Parathyroid adenoma (tissue), 2 donors: ENCODE results near the gene KCNG2.

Experiments
- H2AFZ ChIP-seq: fragments of 300-600 bp; sonication (generic); one replicate; pipeline ENCODE4 v1.7.0; 2017; ENCODE audit warnings: antibody characterized with exemption, mild to moderate bottlenecking
- H3K27ac ChIP-seq: fragments of 300-600 bp; sonication (generic); one replicate; pipeline ENCODE4 v1.7.0; 2017
- H3K27me3 ChIP-seq: fragments of 300-600 bp; sonication (generic); one replicate; pipeline ENCODE4 v1.7.0; 2017; ENCODE audit warnings: low read length; ENCODE audit not compliant: control insufficient read depth, insufficient read depth
- H3K36me3 ChIP-seq: fragments of 300-600 bp; sonication (generic); one replicate; pipeline ENCODE4 v1.7.0; 2017; ENCODE audit warnings: low read length; ENCODE audit not compliant: control insufficient read depth, insufficient read depth
- H3K4me1 ChIP-seq: fragments of 300-600 bp; sonication (generic); one replicate; pipeline ENCODE4 v1.7.0; 2017; ENCODE audit warnings: control low read depth
- H3K4me2 ChIP-seq: fragments of 300-600 bp; sonication (generic); one replicate; pipeline ENCODE4 v1.7.0; 2017; ENCODE audit warnings: low read length
- H3K4me3 ChIP-seq: fragments of 300-600 bp; sonication (generic); one replicate; pipeline ENCODE4 v1.7.0; 2017; ENCODE audit warnings: low read depth, low read length
- H3K79me2 ChIP-seq: fragments of 300-600 bp; sonication (generic); one replicate; pipeline ENCODE4 v1.7.0; 2017; ENCODE audit warnings: control low read depth
- H3K9ac ChIP-seq: fragments of 300-600 bp; sonication (generic); one replicate; pipeline ENCODE4 v1.7.0; 2017; ENCODE audit warnings: mild to moderate bottlenecking
- H3K9me3 ChIP-seq: fragments of 300-600 bp; sonication (generic); one replicate; pipeline ENCODE4 v1.7.0; 2017; ENCODE audit warnings: low read length; ENCODE audit not compliant: control insufficient read depth
- CTCF ChIP-seq: fragments of 300-600 bp; sonication (generic); IDR thresholded peaks from one replicate; pipeline ENCODE4 v1.7.0; 2017; ENCODE audit warnings: antibody characterized with exemption, mild to moderate bottlenecking
- donor health status: primary hyperparathyroidism.

Gene KCNG2

GRCh38 chr18:79926715-79927606, 129.2 kb downstream of the KCNG2 start:
- Histone ChIP-seq H3K9ac (no peak overlapping the region), H3K79me2 (peaks cover 16% of the 10 kb centered on the region), H3K4me3 (no peak overlapping the region), H3K4me1 (peaks cover 9% of the 10 kb centered on the region), H3K27ac (no peak overlapping the region), H3K36me3 (no peaks in the 10 kb centered on the region), H3K4me2 (no peak overlapping the region), H3K9me3 (no peaks in the 10 kb centered on the region), H3K27me3 (no peaks in the 10 kb centered on the region), H2AFZ (no peak overlapping the region)
- TF ChIP-seq CTCF, result no peak

- peaks cover under 1% of the 10 kb centered on the region for H3K9me3 ChIP-seq
- no peak overlapping the region for H3K27ac ChIP-seq
- no peaks in the 10 kb centered on the region for H3K27me3 ChIP-seq
- H2AFZ ChIP-seq, result no peak overlapping the region
- H3K4me2 ChIP-seq, result no peak overlapping the region
- no peak overlapping the region for H3K4me3 ChIP-seq
- TF ChIP-seq CTCF, result no peak
- peaks cover 16% of the 10 kb centered on the region for H3K79me2 ChIP-seq
- no peaks in the 10 kb centered on the region for H3K36me3 ChIP-seq
- no peak overlapping the region for H3K9ac ChIP-seq
- peaks cover 9% of the 10 kb centered on the region for H3K4me1 ChIP-seq
Observed at GRCh38 chr18:79927607-79928562, 130.1 kb downstream of the KCNG2 start.

- H3K27ac ChIP-seq, result no peak overlapping the region
- H3K79me2 ChIP-seq, result peaks cover 16% of the 10 kb centered on the region
- no peak overlapping the region for H3K9ac ChIP-seq
- no peak for TF ChIP-seq CTCF
- H3K4me1 ChIP-seq, result peaks cover 9% of the 10 kb centered on the region
- H3K4me2 ChIP-seq, result no peak overlapping the region
- no peaks in the 10 kb centered on the region for H3K27me3 ChIP-seq
- H2AFZ ChIP-seq, result no peak overlapping the region
- no peaks in the 10 kb centered on the region for H3K36me3 ChIP-seq
- peaks cover 5% of the 10 kb centered on the region for H3K9me3 ChIP-seq
- H3K4me3 ChIP-seq, result no peak overlapping the region
Observed at GRCh38 chr18:79928563-79928960, 130.8 kb downstream of the KCNG2 start.

GRCh38 chr18:79930020-79930642, 132.4 kb downstream of the KCNG2 start:
- Histone ChIP-seq H3K9me3 (peaks cover 5% of the 10 kb centered on the region), H3K27me3 (no peaks in the 10 kb centered on the region), H3K27ac (no peak overlapping the region), H3K4me1 (peaks cover 5% of the 10 kb centered on the region), H3K4me2 (no peak overlapping the region), H3K9ac (no peak overlapping the region), H3K36me3 (no peaks in the 10 kb centered on the region), H3K4me3 (no peak overlapping the region), H3K79me2 (peaks cover 20% of the 10 kb centered on the region), H2AFZ (no peak overlapping the region)
- TF ChIP-seq CTCF, result no peak
